ENCODE results near the gene SLC26A8.
"Not testable (repeated sequence)": the region's sequence is repeated elsewhere in the genome, so short reads cannot be mapped to it uniquely, and the experiment has no call there.

The SLC26A8 gene

DNA sequence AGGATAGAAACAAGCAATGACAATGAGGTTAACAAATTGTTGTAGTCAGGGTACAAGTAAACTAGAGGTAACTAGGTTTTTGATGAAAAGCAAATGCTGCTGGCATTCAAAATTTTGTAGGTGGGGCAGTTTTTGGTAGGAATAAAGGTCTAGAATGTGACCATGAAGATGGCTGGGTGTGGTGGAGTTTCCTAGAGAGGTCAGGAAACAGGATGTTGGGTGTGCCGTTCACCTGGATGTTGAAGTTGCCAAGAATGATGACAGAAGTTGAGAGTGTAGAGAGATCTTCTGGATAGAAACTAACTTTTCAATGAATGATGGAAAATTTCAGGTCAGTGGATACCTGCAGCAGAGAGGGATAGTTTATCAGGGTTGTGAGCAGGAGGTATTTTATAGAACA is 25.9 kb upstream of the SLC26A8 start:
- H3K4me3 ChIP-seq (ENCODE audit: low read depth in 1 of 2, low read length in 2 of 2), result no peak overlapping the region
- no peaks in the 10 kb centered on the region for H3K36me3 ChIP-seq (ENCODE audit: control insufficient read depth in 1 of 2, insufficient read depth in 2 of 2, low read length in 2 of 2)
- H3K27me3 ChIP-seq (ENCODE audit: low read depth, low read length), result no peaks in the 10 kb centered on the region
- H3K4me1 ChIP-seq (ENCODE audit: control insufficient read depth in 1 of 2, insufficient read depth in 2 of 2, low read length in 2 of 2), result peaks cover 17 to 56% of the 10 kb centered on the region in 2 donors
- no peaks in the 10 kb centered on the region for H3K9me3 ChIP-seq (ENCODE audit: control insufficient read depth in 1 of 2, low read length in 2 of 2)
- H3K27ac ChIP-seq (ENCODE audit: low read length), result no peak overlapping the region

DNA sequence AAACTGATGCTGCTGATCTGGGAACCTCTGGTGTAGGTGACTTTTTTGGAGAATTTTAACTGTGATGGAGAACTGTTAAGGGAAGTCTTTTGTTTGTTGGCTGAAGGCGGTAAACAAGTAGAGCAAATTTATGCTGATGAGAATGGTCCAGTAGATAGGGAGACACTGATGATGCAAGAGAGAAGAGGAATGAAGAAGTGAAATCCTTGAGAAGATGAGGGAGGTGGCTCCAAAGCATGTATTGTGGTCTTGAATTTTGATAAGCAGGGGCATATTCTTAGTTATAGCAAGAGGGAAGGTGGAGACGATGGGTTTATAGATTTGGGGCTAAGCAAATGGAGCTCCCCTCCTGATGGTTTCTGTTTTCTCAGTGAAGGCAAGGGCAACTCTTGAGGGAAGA is 25.1 kb upstream of the SLC26A8 start:
- Histone ChIP-seq H3K9me3 (ENCODE audit: control insufficient read depth in 1 of 2, low read length in 2 of 2) (no peaks in the 10 kb centered on the region), H3K36me3 (ENCODE audit: control insufficient read depth in 1 of 2, insufficient read depth in 2 of 2, low read length in 2 of 2) (no peaks in the 10 kb centered on the region), H3K4me3 (ENCODE audit: low read depth in 1 of 2, low read length in 2 of 2) (no peak overlapping the region), H3K4me1 (ENCODE audit: control insufficient read depth in 1 of 2, insufficient read depth in 2 of 2, low read length in 2 of 2) (peaks cover 12 to 48% of the 10 kb centered on the region in 2 donors), H3K27ac (ENCODE audit: low read length) (no peak overlapping the region), H3K27me3 (ENCODE audit: low read depth, low read length) (no peaks in the 10 kb centered on the region)

DNA sequence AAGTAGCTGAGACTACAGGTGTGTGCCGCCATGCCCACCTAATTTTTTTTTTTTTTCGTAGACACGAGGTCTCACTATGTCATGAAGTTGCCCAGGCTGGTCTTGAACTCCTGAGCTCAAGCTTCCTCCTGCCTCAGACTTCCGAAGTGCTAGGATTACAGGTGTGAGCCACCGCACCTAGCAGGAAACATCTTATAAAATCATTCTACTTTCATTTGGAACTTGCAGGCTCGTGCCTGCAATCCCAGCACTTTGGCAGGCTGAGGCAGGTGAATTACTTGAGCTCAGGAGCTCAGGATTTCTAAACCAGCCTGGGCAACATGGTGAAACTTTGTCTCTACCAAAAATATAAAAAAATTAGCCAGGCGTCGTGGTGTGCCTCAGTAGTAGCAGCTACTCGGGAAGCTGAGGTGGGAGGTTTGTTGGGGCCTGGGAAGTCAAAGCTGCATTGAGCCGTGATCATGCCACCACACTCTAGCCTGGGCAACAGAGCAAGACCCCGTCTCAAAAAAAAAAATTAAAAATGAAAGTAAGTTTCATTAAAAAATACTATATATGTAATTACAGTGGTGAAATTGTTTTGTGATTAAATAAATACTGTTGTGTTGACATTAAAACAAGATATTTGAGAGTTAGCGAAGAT is 18.3 kb upstream of the SLC26A8 start:
- Histone ChIP-seq H3K27ac (ENCODE audit: low read length) (no peak overlapping the region), H3K4me3 (ENCODE audit: low read depth in 1 of 2, low read length in 2 of 2) (no peak overlapping the region), H3K4me1 (ENCODE audit: control insufficient read depth in 1 of 2, insufficient read depth in 2 of 2, low read length in 2 of 2) (peaks cover 19 to 38% of the 10 kb centered on the region in 2 donors), H3K36me3 (ENCODE audit: control insufficient read depth in 1 of 2, insufficient read depth in 2 of 2, low read length in 2 of 2) (no peaks in the 10 kb centered on the region), H3K9me3 (ENCODE audit: control insufficient read depth in 1 of 2, low read length in 2 of 2) (no peaks in the 10 kb centered on the region), H3K27me3 (ENCODE audit: low read depth, low read length) (no peaks in the 10 kb centered on the region)

DNA sequence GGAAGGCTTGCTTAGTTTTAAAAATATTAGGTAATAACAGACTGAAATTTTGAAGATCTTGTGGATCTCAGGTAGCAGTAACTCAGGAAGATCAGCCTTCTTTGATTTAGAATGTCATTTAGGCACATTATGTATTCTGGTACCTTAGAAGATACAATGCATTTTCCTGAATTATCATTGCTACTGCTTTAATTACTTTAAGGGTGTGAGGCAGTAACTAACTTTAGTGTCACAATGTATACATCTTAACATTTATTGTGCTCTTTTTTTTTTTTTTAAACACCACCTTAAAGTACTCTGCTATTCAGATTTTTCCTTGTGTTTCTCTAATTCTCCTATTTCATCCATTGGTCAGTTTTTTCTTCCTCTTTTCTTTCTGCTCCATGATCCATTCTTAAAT is 16.5 kb upstream of the SLC26A8 start:
- Histone ChIP-seq H3K36me3 (ENCODE audit: control insufficient read depth in 1 of 2, insufficient read depth in 2 of 2, low read length in 2 of 2) (no peaks in the 10 kb centered on the region), H3K4me1 (ENCODE audit: control insufficient read depth in 1 of 2, insufficient read depth in 2 of 2, low read length in 2 of 2) (peaks cover 19 to 44% of the 10 kb centered on the region in 2 donors), H3K4me3 (ENCODE audit: low read depth in 1 of 2, low read length in 2 of 2) (no peak overlapping the region), H3K9me3 (ENCODE audit: control insufficient read depth in 1 of 2, low read length in 2 of 2) (no peaks in the 10 kb centered on the region), H3K27ac (ENCODE audit: low read length) (no peak overlapping the region), H3K27me3 (ENCODE audit: low read depth, low read length) (no peaks in the 10 kb centered on the region)

DNA sequence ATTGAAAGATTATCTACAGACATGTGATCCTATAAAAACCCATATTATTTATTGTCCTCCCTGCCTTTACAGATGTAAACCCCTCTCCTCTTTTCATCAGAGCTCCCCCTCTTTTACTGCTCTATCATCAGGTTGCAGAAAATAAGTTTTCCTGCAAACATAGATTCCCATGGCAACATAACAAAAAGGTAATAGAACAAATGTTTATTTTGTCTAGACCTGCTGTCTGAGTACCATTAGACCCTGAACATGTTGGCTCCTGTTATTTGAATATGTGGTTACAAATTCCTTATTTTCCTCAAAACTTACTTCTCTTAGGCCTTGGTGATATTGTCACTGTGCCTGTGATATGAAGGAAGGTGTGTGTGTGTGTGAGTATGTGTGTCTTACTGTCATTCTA is 14.7 kb upstream of the SLC26A8 start:
- Histone ChIP-seq H3K27ac (ENCODE audit: low read length) (no peak overlapping the region), H3K27me3 (ENCODE audit: low read depth, low read length) (no peaks in the 10 kb centered on the region), H3K4me3 (ENCODE audit: low read depth in 1 of 2, low read length in 2 of 2) (no peak overlapping the region), H3K36me3 (ENCODE audit: control insufficient read depth in 1 of 2, insufficient read depth in 2 of 2, low read length in 2 of 2) (no peaks in the 10 kb centered on the region), H3K9me3 (ENCODE audit: control insufficient read depth in 1 of 2, low read length in 2 of 2) (no peaks in the 10 kb centered on the region), H3K4me1 (ENCODE audit: control insufficient read depth in 1 of 2, insufficient read depth in 2 of 2, low read length in 2 of 2) (peaks cover 19 to 57% of the 10 kb centered on the region in 2 donors)

DNA sequence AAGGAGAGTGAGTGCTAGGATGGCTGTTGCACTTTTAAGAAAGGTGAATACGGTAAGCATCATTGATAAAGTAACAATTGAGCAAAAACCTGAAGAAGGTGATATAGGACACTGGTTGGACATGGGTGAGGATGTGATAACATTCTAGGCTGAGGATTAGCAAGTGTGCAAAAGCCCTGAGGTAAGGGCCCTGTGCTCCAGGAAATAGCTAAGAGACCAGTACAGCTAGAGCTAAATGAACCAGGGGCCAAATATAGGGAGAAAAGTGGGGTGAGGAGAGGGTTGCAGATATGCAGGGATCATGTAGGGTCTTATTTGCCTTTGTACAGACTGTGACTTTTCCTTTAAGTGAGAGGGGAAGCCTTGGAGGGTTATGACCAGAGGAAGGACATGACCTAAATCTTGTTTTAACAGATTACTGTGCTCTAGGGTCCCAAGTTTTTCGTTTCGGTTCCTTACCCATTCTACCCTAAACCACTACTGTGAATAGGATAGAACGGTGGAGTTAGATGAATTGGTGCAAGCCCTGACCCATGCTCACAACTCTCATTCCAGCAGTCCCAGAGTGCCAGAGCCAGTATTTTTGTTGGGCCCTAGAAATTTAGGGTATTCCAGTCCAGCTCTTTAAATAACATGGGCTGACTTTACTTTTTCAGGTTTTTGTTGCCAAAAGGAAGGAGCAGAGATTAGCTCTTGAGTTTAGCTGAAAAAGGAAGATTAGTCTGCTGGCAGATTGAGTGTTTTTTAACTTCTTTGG is 13.9 kb upstream of the SLC26A8 start:
- Histone ChIP-seq H3K36me3 (ENCODE audit: control insufficient read depth in 1 of 2, insufficient read depth in 2 of 2, low read length in 2 of 2) (no peaks in the 10 kb centered on the region), H3K27ac (ENCODE audit: low read length) (no peak overlapping the region), H3K9me3 (ENCODE audit: control insufficient read depth in 1 of 2, low read length in 2 of 2) (no peaks in the 10 kb centered on the region), H3K4me3 (ENCODE audit: low read depth in 1 of 2, low read length in 2 of 2) (no peak overlapping the region), H3K27me3 (ENCODE audit: low read depth, low read length) (no peaks in the 10 kb centered on the region), H3K4me1 (ENCODE audit: control insufficient read depth in 1 of 2, insufficient read depth in 2 of 2, low read length in 2 of 2) (peaks cover 19 to 65% of the 10 kb centered on the region in 2 donors)

DNA sequence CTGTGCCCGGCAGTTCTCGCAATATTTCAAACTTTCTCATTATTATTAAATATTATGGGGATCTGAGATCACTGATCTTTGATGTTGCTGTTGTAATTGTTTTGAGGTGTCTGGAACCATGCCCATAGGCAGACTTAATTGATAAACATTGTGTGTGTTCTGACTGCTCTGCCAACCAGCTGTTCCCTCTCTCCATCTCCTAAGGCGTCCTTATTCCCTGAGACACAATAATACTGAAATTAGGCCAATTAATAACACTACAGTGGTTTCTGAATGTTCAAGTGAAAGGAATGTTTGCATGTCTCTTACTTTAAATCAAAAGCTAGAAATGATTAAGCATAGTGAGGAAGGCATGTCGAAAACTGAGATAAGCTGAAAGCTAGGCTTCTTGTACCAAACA is 10.8 kb upstream of the SLC26A8 start:
- H3K4me1 ChIP-seq (ENCODE audit: control insufficient read depth in 1 of 2, insufficient read depth in 2 of 2, low read length in 2 of 2), result peaks cover 30 to 65% of the 10 kb centered on the region in 2 donors
- no peaks in the 10 kb centered on the region for H3K27me3 ChIP-seq (ENCODE audit: low read depth, low read length)
- no peaks in the 10 kb centered on the region for H3K36me3 ChIP-seq (ENCODE audit: control insufficient read depth in 1 of 2, insufficient read depth in 2 of 2, low read length in 2 of 2)
- no peak overlapping the region for H3K27ac ChIP-seq (ENCODE audit: low read length)
- no peaks in the 10 kb centered on the region for H3K9me3 ChIP-seq (ENCODE audit: control insufficient read depth in 1 of 2, low read length in 2 of 2)
- no peak overlapping the region for H3K4me3 ChIP-seq (ENCODE audit: low read depth in 1 of 2, low read length in 2 of 2)

DNA sequence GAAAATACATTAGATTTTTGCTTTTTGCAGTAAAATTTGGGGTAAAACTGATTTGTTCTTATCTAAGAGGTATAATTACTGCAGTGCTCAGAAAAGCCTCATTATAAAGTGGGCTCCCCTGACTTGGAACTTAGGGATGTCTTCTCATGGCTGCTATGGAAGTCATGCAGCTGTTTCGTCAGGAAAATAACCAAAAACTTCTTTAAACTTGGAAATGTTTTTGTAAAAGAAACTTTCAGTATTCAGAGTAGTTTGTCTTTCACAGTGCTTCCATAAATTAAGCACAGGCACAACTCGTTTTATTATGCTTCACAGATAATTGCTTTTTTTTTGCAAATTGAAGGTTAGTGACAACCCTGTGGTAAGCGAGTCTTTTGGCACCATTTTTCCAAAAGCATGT is 10.0 kb upstream of the SLC26A8 start:
- peaks cover 27 to 63% of the 10 kb centered on the region in 2 donors for H3K4me1 ChIP-seq (ENCODE audit: control insufficient read depth in 1 of 2, insufficient read depth in 2 of 2, low read length in 2 of 2)
- no peaks in the 10 kb centered on the region for H3K9me3 ChIP-seq (ENCODE audit: control insufficient read depth in 1 of 2, low read length in 2 of 2)
- H3K27ac ChIP-seq (ENCODE audit: low read length), result peak overlapping the region; percentile 8
- no peaks in the 10 kb centered on the region for H3K36me3 ChIP-seq (ENCODE audit: control insufficient read depth in 1 of 2, insufficient read depth in 2 of 2, low read length in 2 of 2)
- no peaks in the 10 kb centered on the region for H3K27me3 ChIP-seq (ENCODE audit: low read depth, low read length)
- H3K4me3 ChIP-seq (ENCODE audit: low read depth in 1 of 2, low read length in 2 of 2), result no peak overlapping the region

- Histone ChIP-seq H3K27ac (ENCODE audit: low read length) (peak overlapping the region; percentile 8), H3K27me3 (ENCODE audit: low read depth, low read length) (no peaks in the 10 kb centered on the region), H3K9me3 (ENCODE audit: control insufficient read depth in 1 of 2, low read length in 2 of 2) (no peaks in the 10 kb centered on the region), H3K36me3 (ENCODE audit: control insufficient read depth in 1 of 2, insufficient read depth in 2 of 2, low read length in 2 of 2) (peaks cover 0 to 4% of the 10 kb centered on the region in 2 donors), H3K4me1 (ENCODE audit: control insufficient read depth in 1 of 2, insufficient read depth in 2 of 2, low read length in 2 of 2) (peaks cover 21 to 58% of the 10 kb centered on the region in 2 donors), H3K4me3 (ENCODE audit: low read depth in 1 of 2, low read length in 2 of 2) (no peak overlapping the region)
Measured at GRCh38 chr6:36033935-36034334, 9.5 kb upstream of the SLC26A8 start.

DNA sequence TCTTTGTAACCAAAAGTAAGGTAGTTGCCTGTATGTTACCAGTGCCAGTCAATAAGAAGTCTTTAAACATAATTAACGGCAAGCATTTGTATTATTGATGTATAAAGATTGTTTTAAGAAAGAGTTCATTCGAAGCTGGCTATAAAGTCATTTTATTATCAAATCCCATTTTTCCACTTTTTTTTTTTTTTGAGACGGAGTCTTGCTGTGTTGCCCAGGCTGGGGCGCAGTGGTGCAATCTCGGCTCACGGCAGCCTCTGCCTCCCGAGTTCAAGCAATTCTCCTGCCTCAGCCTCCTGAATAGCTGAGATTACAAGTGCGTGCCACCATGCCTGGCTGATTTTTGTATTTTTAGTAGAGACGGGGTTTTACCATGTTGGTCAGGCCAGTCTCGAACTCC is 8.7 kb upstream of the SLC26A8 start:
- H3K36me3 ChIP-seq (ENCODE audit: control insufficient read depth in 1 of 2, insufficient read depth in 2 of 2, low read length in 2 of 2); H3K4me3 ChIP-seq (ENCODE audit: low read depth in 1 of 2, low read length in 2 of 2); H3K9me3 ChIP-seq (ENCODE audit: control insufficient read depth in 1 of 2, low read length in 2 of 2); H3K27me3 ChIP-seq (ENCODE audit: low read depth, low read length): not testable (repeated sequence)
- Histone ChIP-seq H3K4me1 (ENCODE audit: control insufficient read depth in 1 of 2, insufficient read depth in 2 of 2, low read length in 2 of 2) (peaks cover 15 to 50% of the 10 kb centered on the region in 2 donors), H3K27ac (ENCODE audit: low read length) (peak overlapping the region; percentile 1)

GRCh38 chr6:36032261-36032660 is 7.8 kb upstream of the SLC26A8 start:
- Histone ChIP-seq H3K4me1 (ENCODE audit: control insufficient read depth in 1 of 2, insufficient read depth in 2 of 2, low read length in 2 of 2) (peaks cover 13 to 42% of the 10 kb centered on the region in 2 donors), H3K27me3 (ENCODE audit: low read depth, low read length) (no peaks in the 10 kb centered on the region), H3K4me3 (ENCODE audit: low read depth in 1 of 2, low read length in 2 of 2) (peak overlapping the region in 1 of 2 donors; percentile 37), H3K9me3 (ENCODE audit: control insufficient read depth in 1 of 2, low read length in 2 of 2) (no peaks in the 10 kb centered on the region), H3K36me3 (ENCODE audit: control insufficient read depth in 1 of 2, insufficient read depth in 2 of 2, low read length in 2 of 2) (peaks cover 0 to 5% of the 10 kb centered on the region in 2 donors), H3K27ac (ENCODE audit: low read length) (peak overlapping the region; percentile 27)

Data from muscle layer of duodenum (tissue), 2 donors.